KOPT-K1 (cell line): ENCODE results near the gene PARD6A.
A peak's percentile ranks its signal among the peaks of the same experiment; 100 is the strongest.
"Not testable (repeated sequence)": the region's sequence is repeated elsewhere in the genome, so short reads cannot be mapped to it uniquely, and the experiment has no call there.

Experiments
- H3K27ac ChIP-seq: fragments of 200-600 bp; sonication (generic); 2 replicates; pipeline ENCODE4 v1.5.1; 2016; ENCODE audit warnings: antibody characterized with exemption, mild to moderate bottlenecking, low read depth, low read length; ENCODE audit not compliant: poor library complexity, severe bottlenecking
- H3K36me3 ChIP-seq: fragments of 200-600 bp; sonication (generic); 2 replicates; pipeline ENCODE4 v1.5.1; 2017; ENCODE audit warnings: antibody characterized with exemption, mild to moderate bottlenecking, low read length, moderate library complexity; ENCODE audit not compliant: insufficient read depth
- H3K9me3 ChIP-seq: fragments of 200-600 bp; sonication (generic); 2 replicates; pipeline ENCODE4 v1.5.1; 2017; ENCODE audit warnings: antibody characterized with exemption, low read length, mild to moderate bottlenecking; ENCODE audit not compliant: insufficient read depth, poor library complexity, severe bottlenecking

The PARD6A gene

GRCh38 chr16:67683767-67684166 is 23.0 kb downstream of the PARD6A start:
- Histone ChIP-seq H3K27ac (no peak overlapping the region), H3K9me3 (no peaks in the 10 kb centered on the region), H3K36me3 (peaks cover 58% of the 10 kb centered on the region)

DNA sequence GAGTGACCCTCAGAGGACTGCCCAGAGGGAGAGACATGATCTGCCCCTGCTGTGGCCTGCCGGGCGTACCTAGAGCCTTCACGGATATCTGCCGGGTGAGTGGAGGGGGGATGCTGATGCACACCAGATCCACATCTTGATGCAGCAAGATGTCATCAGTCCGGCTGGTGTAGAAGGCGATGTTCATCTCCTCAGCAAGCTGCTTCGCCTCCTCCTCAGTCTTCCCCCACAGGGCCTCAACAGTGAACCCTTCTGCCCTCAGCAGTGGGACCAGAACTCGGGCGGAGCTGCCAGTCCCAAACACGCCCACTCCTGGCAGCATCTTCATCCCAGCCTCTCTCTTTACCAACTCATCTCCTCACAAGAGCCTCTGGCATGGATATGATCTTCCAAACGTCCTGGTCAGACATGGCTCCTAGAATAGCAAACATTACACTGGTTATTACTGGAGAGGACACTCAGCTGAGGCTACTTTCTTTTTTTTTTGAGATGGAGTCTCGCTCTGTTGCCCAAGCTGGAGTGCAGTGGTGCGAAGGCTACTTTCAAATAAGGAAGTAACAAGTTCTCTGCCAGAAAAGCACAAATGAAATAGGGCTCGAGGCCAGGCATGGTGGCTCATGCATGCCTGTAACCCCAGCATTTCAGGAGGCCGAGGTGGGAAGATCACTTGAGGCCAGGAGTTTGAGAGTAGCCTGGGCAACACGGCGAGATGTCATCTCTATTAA is 24.8 kb downstream of the PARD6A start:
- no peaks in the 10 kb centered on the region for H3K9me3 ChIP-seq
- no peak overlapping the region for H3K27ac ChIP-seq
- H3K36me3 ChIP-seq: peaks cover 50% of the 10 kb centered on the region

- H3K27ac ChIP-seq, H3K9me3 ChIP-seq: not testable (repeated sequence)
Measured at GRCh38 chr16:67693517-67694285, 32.9 kb downstream of the PARD6A start.

DNA sequence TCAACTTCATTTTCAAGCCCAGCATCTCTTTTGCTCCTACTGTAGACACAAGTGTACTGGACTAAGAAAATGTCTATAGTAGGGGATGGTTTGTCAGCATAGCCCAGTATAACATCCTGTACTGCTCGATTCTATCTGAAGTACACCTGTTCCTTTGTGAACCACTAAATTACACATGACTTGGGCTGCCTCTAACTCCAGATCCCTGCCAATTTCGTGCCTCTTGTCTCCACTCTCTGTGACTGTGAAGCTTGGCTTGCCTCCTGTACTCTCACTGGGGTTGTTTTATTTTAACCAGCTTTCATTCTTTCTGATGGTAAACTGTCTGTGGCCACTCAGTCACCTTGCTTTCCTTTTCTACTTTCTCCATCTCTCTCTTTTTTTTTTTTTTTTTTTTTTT is 33.9 kb downstream of the PARD6A start:
- H3K9me3 ChIP-seq: peaks cover 8% of the 10 kb centered on the region
- H3K36me3 ChIP-seq: peaks cover 26% of the 10 kb centered on the region; the same call in 1 of the 2 replicates

More at GRCh38 chr16:67693517-67694285, 32.9 kb downstream of the PARD6A start:
- peaks cover 17% of the 10 kb centered on the region; the same call in 1 of the 2 replicates for H3K36me3 ChIP-seq

GRCh38 chr16:67697422-67698185 is 36.8 kb downstream of the PARD6A start:
- H3K36me3 ChIP-seq: peaks cover 27% of the 10 kb centered on the region; the same call in 1 of the 2 replicates
- no peak overlapping the region for H3K27ac ChIP-seq
- peaks cover 12% of the 10 kb centered on the region for H3K9me3 ChIP-seq

More for the DNA sequence above, 33.9 kb downstream of the PARD6A start:
- H3K27ac ChIP-seq: no peak overlapping the region

DNA sequence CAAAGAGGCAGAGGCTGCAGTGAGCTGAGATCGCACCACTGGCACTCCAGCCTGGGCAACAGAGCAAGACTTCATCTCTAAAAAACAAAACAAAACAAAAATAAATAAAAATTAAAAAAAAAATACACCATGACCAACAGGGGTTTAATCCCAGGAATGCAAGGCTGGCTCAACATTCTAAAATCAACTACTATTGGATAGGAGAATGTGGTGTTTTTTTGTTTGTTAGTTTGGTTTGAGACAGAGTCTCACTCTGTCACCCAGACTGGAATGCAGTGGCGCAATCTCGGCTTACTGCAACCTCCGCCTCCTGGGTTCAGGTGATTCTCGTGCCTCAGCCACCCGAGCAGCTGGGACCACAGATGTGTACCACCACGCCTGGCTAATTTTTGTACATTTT is 38.5 kb downstream of the PARD6A start:
- H3K36me3 ChIP-seq: peaks cover 27% of the 10 kb centered on the region; the same call in 1 of the 2 replicates

DNA sequence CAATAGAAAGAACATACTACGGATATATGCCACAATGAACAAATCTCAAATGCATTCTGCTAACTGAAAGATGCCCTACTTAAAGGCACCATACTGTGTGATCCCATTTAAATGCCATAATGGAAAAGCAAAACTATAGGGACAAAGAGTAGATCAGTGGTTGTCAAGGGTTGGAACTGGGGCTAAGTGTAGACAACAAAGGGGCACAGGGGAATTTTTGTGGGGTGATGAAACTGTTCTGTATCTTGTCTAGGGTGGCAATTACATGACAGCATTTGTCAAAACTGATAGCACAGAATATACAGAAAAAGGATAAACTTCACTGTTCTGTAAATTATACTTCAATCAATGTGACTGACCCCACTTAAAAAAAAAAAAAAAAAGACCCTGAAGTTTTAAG is 40.7 kb downstream of the PARD6A start:
- Histone ChIP-seq H3K27ac (no peak overlapping the region), H3K36me3 (peaks cover 27% of the 10 kb centered on the region; the same call in 1 of the 2 replicates), H3K9me3 (peaks cover 12% of the 10 kb centered on the region)

More for the DNA sequence above, 38.5 kb downstream of the PARD6A start:
- Histone ChIP-seq H3K9me3 (peaks cover 12% of the 10 kb centered on the region), H3K27ac (no peak overlapping the region)

GRCh38 chr16:67702130-67702529 is 41.4 kb downstream of the PARD6A start:
- H3K27ac ChIP-seq: no peak overlapping the region
- peaks cover 12% of the 10 kb centered on the region for H3K9me3 ChIP-seq
- H3K36me3 ChIP-seq: peaks cover 27% of the 10 kb centered on the region; the same call in 1 of the 2 replicates

DNA sequence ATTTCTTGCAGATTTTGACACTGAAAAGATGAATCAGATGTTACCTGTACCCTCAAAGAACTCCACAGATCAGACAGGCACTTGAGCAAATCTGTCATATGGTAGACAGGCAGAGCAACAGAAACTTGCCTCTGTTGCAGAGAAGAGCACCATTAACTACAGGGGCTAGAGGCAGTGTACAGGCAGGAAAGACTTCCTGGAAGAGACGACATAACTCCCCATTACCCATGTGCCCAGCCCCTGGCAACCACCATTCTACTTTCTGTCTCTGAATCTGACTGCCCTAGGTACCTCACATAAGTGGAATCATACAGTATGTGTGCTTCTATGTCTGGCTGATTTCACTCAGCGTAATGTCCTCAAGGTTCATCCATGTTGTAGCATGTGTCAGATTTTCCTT is 42.9 kb downstream of the PARD6A start:
- Histone ChIP-seq H3K27ac (peak overlapping the region; percentile 36), H3K9me3 (peaks cover 12% of the 10 kb centered on the region), H3K36me3 (peaks cover 14% of the 10 kb centered on the region; the same call in 1 of the 2 replicates)

- no peak overlapping the region for H3K27ac ChIP-seq
- H3K9me3 ChIP-seq: peaks cover 9% of the 10 kb centered on the region
- peaks cover 9% of the 10 kb centered on the region; the same call in 1 of the 2 replicates for H3K36me3 ChIP-seq
Measured at GRCh38 chr16:67704110-67704509, 43.4 kb downstream of the PARD6A start.

DNA sequence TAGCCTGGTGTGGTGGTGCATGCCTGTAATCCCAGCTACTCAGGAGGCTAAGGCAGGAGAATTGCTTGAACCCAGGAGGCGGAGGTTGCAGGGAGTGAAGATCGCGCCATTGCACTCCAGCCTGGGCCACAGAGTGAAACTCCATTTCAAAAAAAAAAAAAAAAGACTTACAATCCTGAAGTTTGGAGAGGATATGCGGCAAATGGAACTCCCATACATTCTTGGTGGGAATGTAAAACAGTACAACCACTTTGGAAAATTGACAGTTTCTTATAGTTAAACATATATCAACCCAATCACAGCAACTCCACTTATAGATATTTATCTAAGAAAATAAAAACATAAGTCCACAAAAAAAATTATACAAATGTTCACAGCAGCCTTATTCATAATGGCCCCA is 46.5 kb downstream of the PARD6A start:
- H3K36me3 ChIP-seq: no peaks in the 10 kb centered on the region
- no peak overlapping the region for H3K27ac ChIP-seq
- no peaks in the 10 kb centered on the region for H3K9me3 ChIP-seq

GRCh38 chr16:67707790-67708189 is 47.0 kb downstream of the PARD6A start:
- no peak overlapping the region for H3K27ac ChIP-seq
- H3K36me3 ChIP-seq: no peaks in the 10 kb centered on the region
- H3K9me3 ChIP-seq: no peaks in the 10 kb centered on the region

- no peak overlapping the region for H3K27ac ChIP-seq
- no peaks in the 10 kb centered on the region for H3K36me3 ChIP-seq
- H3K9me3 ChIP-seq: no peaks in the 10 kb centered on the region
Measured at GRCh38 chr16:67708368-67708771, 47.6 kb downstream of the PARD6A start.

DNA sequence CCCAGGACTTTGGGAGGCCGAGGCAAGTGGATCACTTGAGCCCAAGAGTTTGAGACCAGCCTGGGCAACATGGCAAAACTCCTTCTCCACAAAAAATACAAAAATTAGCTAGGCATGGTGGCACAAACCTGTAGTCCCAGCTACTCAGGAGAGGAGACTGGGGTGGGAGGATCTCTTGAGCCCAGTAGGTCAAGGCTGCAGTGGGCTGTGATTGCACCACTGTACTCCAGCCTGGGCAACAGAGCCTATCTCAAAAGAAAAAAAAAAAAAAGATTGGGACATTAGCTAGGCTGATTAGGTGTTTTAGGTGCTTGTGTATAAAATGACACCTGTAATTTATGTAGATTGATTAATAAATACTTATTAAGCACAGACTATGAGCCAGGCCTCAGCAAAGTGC is 48.3 kb downstream of the PARD6A start:
- no peak overlapping the region for H3K27ac ChIP-seq
- H3K36me3 ChIP-seq: no peaks in the 10 kb centered on the region
- no peaks in the 10 kb centered on the region for H3K9me3 ChIP-seq

DNA sequence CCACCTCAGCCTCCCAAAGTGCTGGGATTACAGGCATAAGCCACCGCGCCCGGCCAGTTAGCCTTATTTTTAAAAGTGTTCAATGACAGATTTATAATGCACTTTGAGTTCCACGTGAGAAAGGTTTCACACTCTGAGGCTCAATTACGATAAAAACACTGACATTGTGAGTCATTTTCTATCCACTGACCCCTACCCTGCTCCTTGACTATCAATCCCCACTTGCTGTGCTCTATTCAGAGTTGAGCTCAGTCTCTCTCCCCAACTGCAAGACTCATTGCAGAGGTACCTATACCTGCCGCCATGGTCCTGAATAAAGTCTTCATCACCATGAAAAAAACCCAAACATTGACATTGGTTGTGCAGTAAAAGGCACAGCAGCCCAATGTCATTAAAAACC is 49.8 kb downstream of the PARD6A start:
- no peaks in the 10 kb centered on the region for H3K9me3 ChIP-seq
- H3K27ac ChIP-seq: no peak overlapping the region
- H3K36me3 ChIP-seq: no peaks in the 10 kb centered on the region
